OCI-LY3 (cell line): ENCODE results near the gene SEMA5A.

Experiments
- H2AFZ ChIP-seq: fragments of 200-600, 300-600 bp; shearing (Covaris generic); 2 replicates; pipeline ENCODE4 v1.6.0; 2014; ENCODE audit warnings: antibody characterized with exemption, low read depth, low read length
- H3K27ac ChIP-seq: fragments of 200-600, 300-600 bp; sonication (generic); 2 replicates; pipeline ENCODE4 v1.5.1; 2014; ENCODE audit warnings: mild to moderate bottlenecking, low read length, moderate library complexity, mixed read lengths
- H3K27me3 ChIP-seq: fragments of 200-600, 300-600 bp; sonication (generic); 2 replicates; pipeline ENCODE4 v1.6.1; 2014; ENCODE audit warnings: low read depth, low read length, mixed read lengths
- H3K36me3 ChIP-seq: fragments of 200-600, 300-600 bp; sonication (generic); replicated peaks from 2 replicates; pipeline ENCODE3; 2014; ENCODE audit warnings: low read depth, low read length, mixed read lengths
- H3K4me1 ChIP-seq: fragments of 300-600, 200-600 bp; sonication (generic); 2 replicates; pipeline ENCODE4 v1.6.1; 2014; ENCODE audit warnings: low read length, mixed read lengths
- H3K4me2 ChIP-seq: fragments of 200-600, 300-600 bp; sonication (generic); 2 replicates; pipeline ENCODE4 v1.6.1; 2014; ENCODE audit warnings: low read length, mixed read lengths
- H3K4me3 ChIP-seq: fragments of 300-600, 200-600 bp; sonication (generic); 2 replicates; pipeline ENCODE4 v1.5.1; 2014; ENCODE audit warnings: antibody characterized with exemption, mild to moderate bottlenecking, low read length, moderate library complexity
- H3K79me2 ChIP-seq: fragments of 300-600, 200-600 bp; shearing (Covaris generic); 2 replicates; pipeline ENCODE4 v1.6.1; 2014; ENCODE audit warnings: mild to moderate bottlenecking, low read length, mixed read lengths
- H3K9ac ChIP-seq: fragments of 300-600, 200-600 bp; shearing (Covaris generic); 2 replicates; pipeline ENCODE4 v1.6.0; 2014; ENCODE audit warnings: mild to moderate bottlenecking, low read length, moderate library complexity
- H3K9me3 ChIP-seq: fragments of 200-600, 300-600 bp; shearing (Covaris generic); 2 replicates; pipeline ENCODE4 v1.6.1; 2014; ENCODE audit warnings: low read length, mixed read lengths; ENCODE audit not compliant: insufficient read depth
- H4K20me1 ChIP-seq: fragments of 200-600, 300-600 bp; sonication (generic); 2 replicates; pipeline ENCODE4 v1.6.1; 2016; ENCODE audit warnings: low read length, mixed read lengths; ENCODE audit not compliant: insufficient read depth
- EZH2phosphoT487 ChIP-seq: fragments of 200-600 bp; shearing (Covaris generic); IDR thresholded peaks from 2 replicates; pipeline ENCODE4 v1.6.1; 2018; ENCODE audit warnings: antibody characterized with exemption, mixed run types, low read depth
- TF ChIP-seq, protein P1 (sequence below): fragments of 200-600, 300-600 bp; sonication (generic); IDR thresholded peaks from 2 replicates; pipeline ENCODE4 v1.5.1; 2014; ENCODE audit warnings: antibody characterized with exemption, low read length, low read depth

Gene SEMA5A

DNA sequence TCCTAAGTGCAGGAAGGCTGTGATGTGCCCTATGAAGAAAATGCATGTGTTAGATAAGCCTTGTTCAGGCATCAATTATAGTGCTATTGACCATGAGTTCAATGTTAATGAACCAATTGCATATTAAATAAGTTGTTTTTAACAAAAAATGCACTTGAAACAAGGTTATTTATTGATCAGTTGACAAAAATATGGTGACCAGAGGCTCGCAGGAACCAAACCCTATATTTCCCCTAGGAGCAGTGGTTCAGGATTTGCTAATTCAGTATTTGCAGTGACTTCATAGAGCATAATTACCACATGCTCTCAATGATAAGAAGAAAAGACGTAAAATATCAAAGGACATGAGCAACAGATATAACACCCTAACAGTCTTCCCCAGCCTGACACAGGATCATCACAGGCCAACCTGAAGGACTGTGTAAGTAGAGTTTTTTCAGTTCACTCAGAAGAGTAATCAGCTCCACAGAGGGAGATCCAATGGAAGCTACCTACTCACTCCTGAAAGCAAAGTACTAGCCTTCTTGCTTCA, 92.3 kb downstream of the SEMA5A start:
- Histone ChIP-seq H4K20me1 (no peaks in the 10 kb centered on the region), H3K36me3 (no peaks in the 10 kb centered on the region), H3K79me2 (no peaks in the 10 kb centered on the region), H3K4me3 (no peak overlapping the region), H3K9me3 (no peaks in the 10 kb centered on the region), H3K27ac (no peak overlapping the region), H3K4me2 (no peak overlapping the region), H3K9ac (no peak overlapping the region), H2AFZ (no peak overlapping the region), H3K27me3 (no peaks in the 10 kb centered on the region), H3K4me1 (no peaks in the 10 kb centered on the region)
- TF ChIP-seq, protein P1, sequence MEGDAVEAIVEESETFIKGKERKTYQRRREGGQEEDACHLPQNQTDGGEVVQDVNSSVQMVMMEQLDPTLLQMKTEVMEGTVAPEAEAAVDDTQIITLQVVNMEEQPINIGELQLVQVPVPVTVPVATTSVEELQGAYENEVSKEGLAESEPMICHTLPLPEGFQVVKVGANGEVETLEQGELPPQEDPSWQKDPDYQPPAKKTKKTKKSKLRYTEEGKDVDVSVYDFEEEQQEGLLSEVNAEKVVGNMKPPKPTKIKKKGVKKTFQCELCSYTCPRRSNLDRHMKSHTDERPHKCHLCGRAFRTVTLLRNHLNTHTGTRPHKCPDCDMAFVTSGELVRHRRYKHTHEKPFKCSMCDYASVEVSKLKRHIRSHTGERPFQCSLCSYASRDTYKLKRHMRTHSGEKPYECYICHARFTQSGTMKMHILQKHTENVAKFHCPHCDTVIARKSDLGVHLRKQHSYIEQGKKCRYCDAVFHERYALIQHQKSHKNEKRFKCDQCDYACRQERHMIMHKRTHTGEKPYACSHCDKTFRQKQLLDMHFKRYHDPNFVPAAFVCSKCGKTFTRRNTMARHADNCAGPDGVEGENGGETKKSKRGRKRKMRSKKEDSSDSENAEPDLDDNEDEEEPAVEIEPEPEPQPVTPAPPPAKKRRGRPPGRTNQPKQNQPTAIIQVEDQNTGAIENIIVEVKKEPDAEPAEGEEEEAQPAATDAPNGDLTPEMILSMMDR: no peak
- TF ChIP-seq EZH2phosphoT487: no peak

DNA sequence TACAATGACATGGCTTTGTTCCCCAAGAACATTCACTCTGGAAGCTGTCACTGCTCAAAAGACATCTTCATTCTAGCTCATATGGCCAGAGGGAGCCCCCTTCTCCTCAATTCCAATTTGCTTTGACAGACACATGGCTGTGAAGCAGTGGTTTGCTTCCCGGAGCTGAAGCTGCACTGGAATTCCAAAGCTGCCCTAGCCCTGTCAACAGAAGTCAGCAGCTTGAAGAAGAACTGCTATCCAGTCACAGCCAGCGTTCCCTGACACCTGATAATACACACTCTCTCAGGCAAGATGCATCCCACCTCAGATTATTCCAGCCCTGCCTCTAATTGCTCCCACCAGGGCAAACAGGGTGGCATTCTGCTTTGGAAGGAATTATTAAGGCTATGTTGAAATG, 93.7 kb downstream of the SEMA5A start:
- TF ChIP-seq, protein P1: no peak
- no peak for TF ChIP-seq EZH2phosphoT487
- H3K9me3 ChIP-seq: no peaks in the 10 kb centered on the region

DNA sequence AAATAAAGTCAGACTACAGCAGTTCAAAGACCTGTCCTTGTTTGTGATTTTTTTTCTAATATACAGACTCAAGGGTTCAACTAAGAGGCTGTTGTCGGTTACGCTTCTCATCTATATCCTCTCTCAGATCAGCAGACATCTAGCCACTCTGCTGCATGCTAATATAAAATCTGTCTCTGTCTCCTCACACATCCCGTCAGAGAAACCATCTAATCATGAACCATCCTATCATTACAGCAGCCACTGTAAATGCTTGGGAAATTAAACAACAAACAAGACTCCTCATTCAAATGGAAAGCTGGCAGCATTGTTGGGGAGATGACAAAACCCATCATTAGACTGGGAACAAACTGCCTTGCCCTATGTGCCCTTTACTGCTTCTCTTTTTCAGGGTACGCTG, 94.8 kb downstream of the SEMA5A start:
- H3K4me2 ChIP-seq: no peak overlapping the region
- no peaks in the 10 kb centered on the region for H3K27me3 ChIP-seq
- no peak overlapping the region for H3K27ac ChIP-seq
- H3K36me3 ChIP-seq: no peaks in the 10 kb centered on the region
- no peak overlapping the region for H3K4me3 ChIP-seq
- no peaks in the 10 kb centered on the region for H3K79me2 ChIP-seq
- H2AFZ ChIP-seq: no peak overlapping the region
- TF ChIP-seq EZH2phosphoT487: no peak
- TF ChIP-seq, protein P1: no peak
- H4K20me1 ChIP-seq: no peaks in the 10 kb centered on the region
- H3K4me1 ChIP-seq: no peaks in the 10 kb centered on the region
- H3K9me3 ChIP-seq: no peaks in the 10 kb centered on the region
- H3K9ac ChIP-seq: no peak overlapping the region

More for the DNA sequence above, 93.7 kb downstream of the SEMA5A start:
- no peaks in the 10 kb centered on the region for H3K27me3 ChIP-seq
- H3K27ac ChIP-seq: no peak overlapping the region
- H3K4me2 ChIP-seq: no peak overlapping the region
- H4K20me1 ChIP-seq: no peaks in the 10 kb centered on the region
- no peaks in the 10 kb centered on the region for H3K4me1 ChIP-seq
- no peaks in the 10 kb centered on the region for H3K79me2 ChIP-seq
- H3K9ac ChIP-seq: no peak overlapping the region
- H3K4me3 ChIP-seq: no peak overlapping the region
- H2AFZ ChIP-seq: no peak overlapping the region
- H3K36me3 ChIP-seq: no peaks in the 10 kb centered on the region

DNA sequence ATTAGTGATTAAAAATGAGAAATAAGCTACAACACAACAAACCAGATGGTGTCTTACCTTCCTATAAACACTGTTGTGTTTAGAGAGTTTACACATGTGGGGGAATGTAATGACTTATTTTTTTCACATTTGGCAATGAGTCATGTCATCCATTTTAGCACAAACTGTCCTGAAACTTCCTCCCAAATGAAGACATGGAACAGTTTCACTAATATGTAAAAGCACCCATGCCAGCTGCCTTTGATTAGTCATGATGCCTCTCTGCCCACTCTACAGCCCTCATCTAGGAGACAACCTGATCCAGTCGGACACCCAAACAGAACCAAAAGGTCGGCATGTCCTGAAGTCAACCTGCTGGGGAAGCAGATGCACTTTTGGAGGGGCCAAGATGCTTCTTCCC, 98.2 kb downstream of the SEMA5A start:
- no peaks in the 10 kb centered on the region for H3K27me3 ChIP-seq
- H4K20me1 ChIP-seq: no peaks in the 10 kb centered on the region
- no peaks in the 10 kb centered on the region for H3K4me1 ChIP-seq
- no peak overlapping the region for H2AFZ ChIP-seq
- no peak overlapping the region for H3K9ac ChIP-seq
- no peak overlapping the region for H3K4me3 ChIP-seq
- no peak for TF ChIP-seq EZH2phosphoT487
- TF ChIP-seq, protein P1: no peak
- H3K36me3 ChIP-seq: no peaks in the 10 kb centered on the region
- H3K4me2 ChIP-seq: no peak overlapping the region
- H3K79me2 ChIP-seq: no peaks in the 10 kb centered on the region
- H3K27ac ChIP-seq: no peak overlapping the region
- no peaks in the 10 kb centered on the region for H3K9me3 ChIP-seq
